ENCODE data around the gene LCP2. TPM values are rescaled to one million over a fixed set of nuclear protein-coding genes. Genes with fewer than 3 reads are reported as not detected.

The LCP2 gene
- total RNA-seq, 4 donors from 2014 or later: 3.2 to 22.7 (median 6.9) TPM

DNA sequence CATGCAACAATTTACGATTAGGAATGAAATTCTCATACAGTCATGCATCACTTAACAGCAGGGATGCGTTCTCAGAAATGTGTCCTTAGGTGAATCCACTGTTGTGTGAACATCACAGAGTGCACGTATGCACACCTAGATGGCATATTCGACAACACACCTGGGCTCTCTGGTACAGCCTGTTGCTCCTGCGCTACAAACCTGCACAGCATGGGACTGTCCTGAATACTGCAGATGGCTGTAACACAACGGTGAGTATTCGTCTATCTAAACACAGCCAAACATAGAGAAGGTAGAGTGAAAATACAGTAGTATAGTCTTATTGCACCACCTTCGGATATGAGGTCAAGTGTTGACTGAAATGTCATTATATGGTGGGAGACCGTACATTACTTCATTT lies 44.0 kb upstream of the LCP2 start:
- Histone ChIP-seq H3K27ac (no peak overlapping the region), H3K4me3 (replicated peaks in 1 of 3) (no peak overlapping the region), H3K9me3 (no peaks in the 10 kb centered on the region), H3K36me3 (no peaks in the 10 kb centered on the region), H3K27me3 (no peaks in the 10 kb centered on the region), H3K4me1 (no peaks in the 10 kb centered on the region)
- DNase-seq: no peak
- TF ChIP-seq CTCF (IDR thresholded peaks at IDR 0.05) (no peak), POLR2A (IDR thresholded peaks at IDR 0.05) (no peak)
- intact Hi-C loops (cut with DNase I): loop anchor here (10.0 kb wide), 1 partner anchor 77 kb away; no protein-coding TSS in a partner anchor
- WGBS, 2 donors: 94 to 96% methylated on average over 9 of the region's 9 CpGs

- H3K4me1 ChIP-seq: no peaks in the 10 kb centered on the region
- H3K9me3 ChIP-seq: no peaks in the 10 kb centered on the region
- no peaks in the 10 kb centered on the region for H3K36me3 ChIP-seq
- intact Hi-C loops (cut with DNase I): loop anchor here (10.0 kb wide), 1 partner anchor 75 kb away; no protein-coding TSS in a partner anchor
- no peak for TF ChIP-seq CTCF (IDR thresholded peaks at IDR 0.05)
- TF ChIP-seq POLR2A (IDR thresholded peaks at IDR 0.05): no peak
- DNase-seq: no peak
- H3K4me3 ChIP-seq (replicated peaks in 1 of 3): no peak overlapping the region
- no peaks in the 10 kb centered on the region for H3K27me3 ChIP-seq
- 95 to 97% methylated on average over 1 of the region's 1 CpG for WGBS, 2 donors
- no peak overlapping the region for H3K27ac ChIP-seq
Observed at GRCh38 chr5:170339780-170340167, 42.2 kb upstream of the LCP2 start.

GRCh38 chr5:170338933-170339779 lies 41.6 kb upstream of the LCP2 start:
- Histone ChIP-seq H3K4me1 (no peaks in the 10 kb centered on the region), H3K27me3 (no peaks in the 10 kb centered on the region), H3K4me3 (replicated peaks in 1 of 3) (no peak overlapping the region), H3K9me3 (no peaks in the 10 kb centered on the region), H3K36me3 (no peaks in the 10 kb centered on the region), H3K27ac (no peak overlapping the region)
- peak in 3 of 6 experiments; percentile 46 to 59 (median 54) for TF ChIP-seq CTCF (IDR thresholded peaks at IDR 0.05)
- no peak for TF ChIP-seq POLR2A (IDR thresholded peaks at IDR 0.05)
- WGBS, 2 donors: 95 to 97% methylated on average over 4 of the region's 4 CpGs
- peak in 1 of 2 donors; percentile 27 for DNase-seq
- intact Hi-C loops (cut with DNase I): no loop called here

DNA sequence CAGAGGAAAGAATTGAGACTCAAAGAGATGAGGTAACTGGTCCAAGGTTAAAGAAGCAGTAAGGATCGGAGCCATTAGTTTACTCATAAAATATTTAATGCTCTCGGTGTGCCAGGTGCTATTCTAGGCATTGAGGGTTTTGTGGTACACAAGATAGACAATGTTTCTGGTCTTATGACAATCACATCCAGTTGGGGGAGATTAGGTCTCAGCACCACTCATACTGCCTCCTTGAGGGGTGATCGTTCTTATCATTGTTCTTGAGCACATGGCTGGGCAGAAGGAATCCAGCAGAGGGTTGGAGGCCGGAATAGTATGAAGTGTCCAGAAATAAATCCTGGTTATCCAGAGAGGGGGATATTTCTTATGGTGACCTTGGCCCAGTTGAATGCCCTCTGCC lies 40.7 kb upstream of the LCP2 start:
- H3K4me1 ChIP-seq: no peaks in the 10 kb centered on the region
- no peaks in the 10 kb centered on the region for H3K9me3 ChIP-seq
- no peak for TF ChIP-seq POLR2A (IDR thresholded peaks at IDR 0.05)
- no peak for TF ChIP-seq CTCF (IDR thresholded peaks at IDR 0.05)
- H3K4me3 ChIP-seq (replicated peaks in 1 of 3): no peak overlapping the region
- H3K27me3 ChIP-seq: no peaks in the 10 kb centered on the region
- no peaks in the 10 kb centered on the region for H3K36me3 ChIP-seq
- H3K27ac ChIP-seq: no peak overlapping the region
- 55 to 83% methylated on average over 4 of the region's 4 CpGs for WGBS, 2 donors
- no peak for DNase-seq
- intact Hi-C loops (cut with DNase I): no loop called here

DNA sequence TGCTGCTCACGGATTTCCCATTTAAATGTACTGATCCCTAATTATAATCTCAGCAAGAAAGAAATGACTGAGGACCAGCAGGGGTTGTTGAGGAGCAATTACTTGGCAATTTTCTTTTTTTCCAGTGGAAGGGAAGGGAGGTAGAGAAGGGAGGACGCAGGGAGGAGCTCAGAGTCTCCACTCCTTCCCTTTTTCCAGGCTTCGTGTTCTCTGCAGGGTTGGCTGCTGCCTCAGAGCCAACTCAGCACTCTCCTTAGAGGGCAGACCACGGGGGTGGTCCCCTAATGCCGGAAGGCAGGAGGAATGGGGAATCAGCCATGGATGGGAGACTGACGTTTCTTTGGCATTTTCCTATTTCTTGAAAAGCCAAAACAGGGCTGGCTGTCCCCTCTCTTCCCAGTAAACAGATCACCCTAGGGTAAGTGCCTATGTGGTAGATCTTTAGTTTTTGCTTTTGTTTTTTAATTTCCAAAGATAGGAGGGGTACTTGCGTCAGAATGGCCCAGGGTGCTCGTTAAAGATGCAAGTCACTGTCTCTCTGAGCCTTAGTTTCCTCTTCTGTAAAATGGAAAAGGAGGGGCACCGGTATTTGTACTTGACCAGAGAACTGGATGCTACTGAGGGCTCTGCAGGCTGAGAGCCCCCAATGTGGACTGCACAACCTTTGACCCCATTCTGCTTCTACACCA lies 39.6 kb upstream of the LCP2 start:
- H3K27me3 ChIP-seq: no peaks in the 10 kb centered on the region
- intact Hi-C loops (cut with DNase I): no loop called here
- WGBS, 2 donors: 65 to 73% methylated on average over 9 of the region's 9 CpGs
- no peaks in the 10 kb centered on the region for H3K9me3 ChIP-seq
- H3K4me1 ChIP-seq: no peaks in the 10 kb centered on the region
- H3K36me3 ChIP-seq: no peaks in the 10 kb centered on the region
- no peak for DNase-seq
- H3K4me3 ChIP-seq (replicated peaks in 1 of 3): no peak overlapping the region
- H3K27ac ChIP-seq: no peak overlapping the region
- no peak for TF ChIP-seq POLR2A (IDR thresholded peaks at IDR 0.05)
- TF ChIP-seq CTCF (IDR thresholded peaks at IDR 0.05): no peak
